Neural crest cell (in vitro differentiated cells): ENCODE data around the gene CLASP1. TPM values are rescaled to one million over a fixed set of nuclear protein-coding genes. Genes with fewer than 3 reads are reported as not detected.

ENCODE experiments used
- DNase-seq: peaks from one replicate; pipeline ENCODE4 v3.0.0; 2021; ENCODE audit warnings: low read depth, mixed read lengths, low spot score
- H3K27ac Mint-ChIP-seq: one replicate; pipeline ENCODE4 v1.8.0; 2021; ENCODE audit warnings: mild to moderate bottlenecking, mixed read lengths; ENCODE audit not compliant: unreplicated experiment
- H3K27me3 Mint-ChIP-seq: 2 replicates; pipeline ENCODE4 v1.8.0; 2021; ENCODE audit warnings: low read depth, mild to moderate bottlenecking, mixed read lengths
- H3K36me3 Mint-ChIP-seq: 2 replicates; pipeline ENCODE4 v1.8.0; 2021; ENCODE audit warnings: low read depth, mild to moderate bottlenecking, mixed read lengths
- H3K4me1 Mint-ChIP-seq: 2 replicates; pipeline ENCODE4 v1.8.0; 2021; ENCODE audit warnings: mixed read lengths
- H3K4me3 Mint-ChIP-seq: one replicate; pipeline ENCODE4 v1.8.0; 2021; ENCODE audit warnings: mild to moderate bottlenecking, mixed read lengths
- H3K9me3 Mint-ChIP-seq: 2 replicates; pipeline ENCODE4 v1.8.0; 2021; ENCODE audit warnings: mixed read lengths
- total RNA-seq: library from RNA; stranded (reverse); gene quantifications from 2 replicates; pipeline ENCODE4 v1.2.1, GENCODE V29; 2021
- TF ChIP-seq, protein P1 (sequence below): fragments of 200-600 bp; sonication (generic); conservative IDR thresholded peaks from 2 replicates; pipeline ENCODE4 v1.5.0; 2021; ENCODE audit warnings: antibody characterized with exemption, mild to moderate bottlenecking

The CLASP1 gene
- total RNA-seq, 1 donor from 2014 or later: 95.8 TPM

DNA sequence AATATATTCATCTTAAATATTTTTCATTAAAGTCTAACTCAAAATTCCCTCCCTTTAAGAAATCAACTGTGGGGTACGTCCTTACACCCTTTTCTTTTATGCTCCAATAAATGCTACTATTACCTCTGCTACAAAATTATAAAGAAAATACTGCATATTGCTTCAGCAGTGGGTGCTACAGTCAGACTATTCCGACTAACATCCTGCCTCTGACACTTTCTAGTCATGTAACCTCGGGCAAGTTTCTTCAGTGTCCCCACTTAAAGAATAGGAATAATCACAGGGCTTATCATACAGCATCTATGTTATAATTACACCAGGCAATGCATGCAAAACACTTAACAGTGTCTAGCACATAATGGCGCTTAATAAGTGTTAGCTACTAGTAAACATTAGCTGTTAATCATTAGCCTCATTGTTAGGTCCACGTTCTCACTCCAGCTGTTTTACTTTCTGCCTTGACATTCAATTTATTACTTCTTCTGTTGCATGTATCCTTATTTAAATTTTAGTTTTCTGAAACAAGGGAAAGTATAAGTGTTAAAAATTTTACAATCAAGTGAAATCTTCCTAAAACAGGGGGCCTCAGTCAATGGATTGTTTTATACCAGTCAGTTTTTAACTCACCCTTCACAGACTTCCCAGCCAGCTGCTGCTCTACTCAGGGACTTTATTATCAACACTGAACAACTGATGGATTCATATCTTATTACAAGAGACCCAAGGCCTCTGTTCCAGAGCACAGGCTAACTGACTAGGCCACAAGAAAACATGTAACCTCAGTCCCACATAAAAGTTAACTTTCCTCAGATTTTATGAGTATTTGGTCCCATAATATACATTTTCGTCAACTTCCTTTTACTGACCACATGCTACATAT lies 54.0 kb downstream of the CLASP1 start:
- Mint-ChIP-seq H3K4me1 (peaks cover 25% of the 10 kb centered on the region), H3K36me3 (peaks cover 8% of the 10 kb centered on the region), H3K4me3 (no peak overlapping the region), H3K9me3 (no peaks in the 10 kb centered on the region), H3K27me3 (no peaks in the 10 kb centered on the region), H3K27ac (peak overlapping the region; percentile 39)
- no peak for DNase-seq
- TF ChIP-seq, protein P1, sequence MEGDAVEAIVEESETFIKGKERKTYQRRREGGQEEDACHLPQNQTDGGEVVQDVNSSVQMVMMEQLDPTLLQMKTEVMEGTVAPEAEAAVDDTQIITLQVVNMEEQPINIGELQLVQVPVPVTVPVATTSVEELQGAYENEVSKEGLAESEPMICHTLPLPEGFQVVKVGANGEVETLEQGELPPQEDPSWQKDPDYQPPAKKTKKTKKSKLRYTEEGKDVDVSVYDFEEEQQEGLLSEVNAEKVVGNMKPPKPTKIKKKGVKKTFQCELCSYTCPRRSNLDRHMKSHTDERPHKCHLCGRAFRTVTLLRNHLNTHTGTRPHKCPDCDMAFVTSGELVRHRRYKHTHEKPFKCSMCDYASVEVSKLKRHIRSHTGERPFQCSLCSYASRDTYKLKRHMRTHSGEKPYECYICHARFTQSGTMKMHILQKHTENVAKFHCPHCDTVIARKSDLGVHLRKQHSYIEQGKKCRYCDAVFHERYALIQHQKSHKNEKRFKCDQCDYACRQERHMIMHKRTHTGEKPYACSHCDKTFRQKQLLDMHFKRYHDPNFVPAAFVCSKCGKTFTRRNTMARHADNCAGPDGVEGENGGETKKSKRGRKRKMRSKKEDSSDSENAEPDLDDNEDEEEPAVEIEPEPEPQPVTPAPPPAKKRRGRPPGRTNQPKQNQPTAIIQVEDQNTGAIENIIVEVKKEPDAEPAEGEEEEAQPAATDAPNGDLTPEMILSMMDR: no peak

DNA sequence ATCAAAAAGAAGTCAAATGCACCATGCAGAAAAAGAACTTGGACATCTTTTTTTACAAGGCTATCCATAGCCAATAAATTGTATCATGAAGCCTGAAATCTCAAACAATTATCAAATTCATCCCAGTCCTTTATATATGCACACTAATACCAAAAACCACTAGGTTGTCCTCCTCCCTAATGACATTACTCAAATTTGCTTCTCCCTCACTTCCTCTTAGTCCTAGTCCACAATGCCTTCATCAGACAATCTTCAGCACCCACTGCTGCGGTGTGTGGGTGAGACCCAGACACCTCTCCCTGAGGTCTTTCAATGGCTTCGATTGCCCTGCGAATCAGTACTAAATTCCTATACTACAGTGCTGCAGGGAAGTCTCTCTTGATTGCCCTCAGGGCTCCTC lies 58.1 kb downstream of the CLASP1 start:
- H3K27me3 Mint-ChIP-seq: no peaks in the 10 kb centered on the region
- H3K36me3 Mint-ChIP-seq: peaks cover 11% of the 10 kb centered on the region
- no peak overlapping the region for H3K4me3 Mint-ChIP-seq
- H3K4me1 Mint-ChIP-seq: peaks cover 18% of the 10 kb centered on the region
- H3K9me3 Mint-ChIP-seq: no peaks in the 10 kb centered on the region
- TF ChIP-seq, protein P1: no peak
- H3K27ac Mint-ChIP-seq: no peak overlapping the region
- DNase-seq: no peak

DNA sequence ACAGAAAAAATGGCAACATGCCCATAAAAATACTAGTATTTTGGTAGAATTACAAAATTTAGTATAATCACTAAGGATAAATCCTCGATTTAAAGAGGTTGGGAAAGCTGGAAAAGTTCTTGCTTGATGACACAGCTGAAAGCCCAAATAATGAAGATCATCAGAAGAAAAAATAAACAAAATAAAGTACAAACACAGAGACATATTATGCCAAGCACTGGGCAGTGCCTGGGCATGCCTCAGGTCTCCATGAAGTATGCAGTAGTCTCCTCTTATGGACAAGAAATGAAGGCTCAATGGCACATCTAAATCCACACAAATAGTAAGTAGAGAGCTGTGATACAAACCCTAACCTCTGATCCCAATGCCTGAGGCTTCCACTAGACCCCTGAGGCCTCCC lies 60.9 kb downstream of the CLASP1 start:
- Mint-ChIP-seq H3K9me3 (no peaks in the 10 kb centered on the region), H3K27me3 (no peaks in the 10 kb centered on the region), H3K36me3 (peaks cover 11% of the 10 kb centered on the region), H3K4me1 (peaks cover 7% of the 10 kb centered on the region), H3K27ac (no peak overlapping the region), H3K4me3 (no peak overlapping the region)
- no peak for DNase-seq
- TF ChIP-seq, protein P1: no peak

DNA sequence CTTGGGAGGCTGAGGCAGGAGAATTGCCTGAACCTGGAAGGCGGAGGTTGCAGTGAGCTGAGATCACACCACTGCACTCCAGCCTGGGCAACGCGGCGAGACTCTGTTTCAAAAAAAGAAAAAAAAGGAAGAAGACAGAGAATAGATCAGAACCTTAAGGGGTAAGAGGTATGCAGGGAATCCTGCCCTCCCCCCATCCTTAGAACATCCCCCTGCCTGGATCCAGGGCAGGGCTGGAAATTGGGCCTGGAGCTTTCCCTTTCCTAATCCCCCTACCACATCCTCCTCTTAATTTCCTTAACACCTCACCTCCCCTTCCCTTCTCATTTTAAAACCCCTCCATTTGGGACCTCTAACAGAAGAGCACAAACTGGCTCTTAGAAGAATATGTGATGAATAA lies 62.1 kb downstream of the CLASP1 start:
- H3K27ac Mint-ChIP-seq: no peak overlapping the region
- peaks cover 10% of the 10 kb centered on the region for H3K36me3 Mint-ChIP-seq
- TF ChIP-seq, protein P1: no peak

DNA sequence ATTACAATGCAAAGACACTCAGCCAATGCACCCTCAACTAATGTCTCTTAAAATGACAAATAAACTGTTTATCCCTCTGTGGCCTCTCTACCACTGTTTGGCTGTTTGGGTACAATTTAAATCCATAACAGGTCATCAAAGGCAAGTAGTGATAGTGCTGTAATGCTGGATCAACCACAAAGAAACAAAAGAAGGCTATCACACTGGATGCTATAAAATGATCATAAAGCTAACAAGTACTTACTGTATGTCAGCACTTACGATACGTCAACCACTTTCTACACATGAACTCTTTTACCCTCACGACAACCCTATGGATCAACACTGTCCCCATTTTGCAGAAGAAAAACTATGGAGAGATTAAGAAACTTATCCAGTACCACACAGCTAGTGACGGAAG lies 64.5 kb downstream of the CLASP1 start:
- H3K27ac Mint-ChIP-seq: no peak overlapping the region
- H3K36me3 Mint-ChIP-seq: peaks cover 2% of the 10 kb centered on the region
- no peaks in the 10 kb centered on the region for H3K27me3 Mint-ChIP-seq

More for the DNA sequence above, 62.1 kb downstream of the CLASP1 start:
- Mint-ChIP-seq H3K9me3 (no peaks in the 10 kb centered on the region), H3K4me3 (no peak overlapping the region), H3K27me3 (no peaks in the 10 kb centered on the region), H3K4me1 (peaks cover 12% of the 10 kb centered on the region)
- DNase-seq: no peak

More for the DNA sequence above, 64.5 kb downstream of the CLASP1 start:
- TF ChIP-seq, protein P1: no peak
- H3K9me3 Mint-ChIP-seq: no peaks in the 10 kb centered on the region
- no peak overlapping the region for H3K4me3 Mint-ChIP-seq
- H3K4me1 Mint-ChIP-seq: peaks cover 22% of the 10 kb centered on the region
- no peak for DNase-seq
